NCI-H1092 treated with DMSO at 0.1 percent for 48 hours (cell line): ENCODE results near the gene TRIM37.
"Not testable (repeated sequence)": the region's sequence is repeated elsewhere in the genome, so short reads cannot be mapped to it uniquely, and the experiment has no call there.

Experiments
- DNase-seq: peaks from one replicate; lab custom pipeline; 2025; lab: John Stamatoyannopoulos, UW

The TRIM37 gene, protein sequence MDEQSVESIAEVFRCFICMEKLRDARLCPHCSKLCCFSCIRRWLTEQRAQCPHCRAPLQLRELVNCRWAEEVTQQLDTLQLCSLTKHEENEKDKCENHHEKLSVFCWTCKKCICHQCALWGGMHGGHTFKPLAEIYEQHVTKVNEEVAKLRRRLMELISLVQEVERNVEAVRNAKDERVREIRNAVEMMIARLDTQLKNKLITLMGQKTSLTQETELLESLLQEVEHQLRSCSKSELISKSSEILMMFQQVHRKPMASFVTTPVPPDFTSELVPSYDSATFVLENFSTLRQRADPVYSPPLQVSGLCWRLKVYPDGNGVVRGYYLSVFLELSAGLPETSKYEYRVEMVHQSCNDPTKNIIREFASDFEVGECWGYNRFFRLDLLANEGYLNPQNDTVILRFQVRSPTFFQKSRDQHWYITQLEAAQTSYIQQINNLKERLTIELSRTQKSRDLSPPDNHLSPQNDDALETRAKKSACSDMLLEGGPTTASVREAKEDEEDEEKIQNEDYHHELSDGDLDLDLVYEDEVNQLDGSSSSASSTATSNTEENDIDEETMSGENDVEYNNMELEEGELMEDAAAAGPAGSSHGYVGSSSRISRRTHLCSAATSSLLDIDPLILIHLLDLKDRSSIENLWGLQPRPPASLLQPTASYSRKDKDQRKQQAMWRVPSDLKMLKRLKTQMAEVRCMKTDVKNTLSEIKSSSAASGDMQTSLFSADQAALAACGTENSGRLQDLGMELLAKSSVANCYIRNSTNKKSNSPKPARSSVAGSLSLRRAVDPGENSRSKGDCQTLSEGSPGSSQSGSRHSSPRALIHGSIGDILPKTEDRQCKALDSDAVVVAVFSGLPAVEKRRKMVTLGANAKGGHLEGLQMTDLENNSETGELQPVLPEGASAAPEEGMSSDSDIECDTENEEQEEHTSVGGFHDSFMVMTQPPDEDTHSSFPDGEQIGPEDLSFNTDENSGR

DNA sequence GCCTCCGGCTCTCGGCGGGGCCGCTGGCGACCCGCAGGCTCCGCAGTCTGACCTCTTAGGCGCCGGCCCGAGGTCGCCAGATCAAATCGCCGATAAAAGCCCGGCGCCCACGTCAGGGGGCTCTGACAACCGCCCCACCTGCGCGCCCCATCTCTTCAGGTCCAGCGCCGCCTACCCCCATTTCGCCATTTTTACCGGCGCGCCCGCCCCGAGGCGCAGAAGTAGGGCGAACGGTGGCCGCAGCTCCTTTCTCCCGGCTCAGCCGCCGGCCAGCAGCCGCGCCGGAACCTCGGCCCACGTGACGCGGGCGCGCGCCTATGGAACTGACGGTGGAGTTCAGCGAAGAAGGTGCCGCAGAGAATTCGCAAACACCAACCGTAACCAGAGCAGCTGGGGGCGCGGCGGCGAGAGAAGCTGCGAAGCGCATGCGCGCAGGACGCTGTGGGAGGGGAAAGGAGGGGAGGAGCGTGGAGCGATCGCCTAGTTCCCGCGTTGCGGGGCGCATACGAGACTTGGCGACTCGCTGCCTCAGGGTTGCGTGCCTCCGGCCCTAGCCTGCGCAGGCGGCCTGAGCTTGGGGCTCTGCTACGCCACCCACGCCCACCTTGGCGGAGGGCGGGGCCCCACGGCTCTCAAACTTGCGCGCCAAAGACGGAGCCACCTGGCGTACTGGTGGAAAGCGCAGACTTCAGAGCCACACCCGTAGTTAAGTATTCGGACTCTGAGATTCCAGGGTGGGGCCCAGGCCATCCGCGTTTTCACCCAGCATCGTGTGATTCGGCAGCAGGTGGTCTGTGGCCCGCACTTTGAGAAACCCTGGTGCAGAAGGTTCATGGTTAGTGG, at the start of gene TRIM37:
TRIM37 (minus strand) TSS at position 418 of the 843 bp plus-strand sequence. CDS start 419 bp downstream, outside the sequence.
- DNase-seq = peak; percentile 98

DNA sequence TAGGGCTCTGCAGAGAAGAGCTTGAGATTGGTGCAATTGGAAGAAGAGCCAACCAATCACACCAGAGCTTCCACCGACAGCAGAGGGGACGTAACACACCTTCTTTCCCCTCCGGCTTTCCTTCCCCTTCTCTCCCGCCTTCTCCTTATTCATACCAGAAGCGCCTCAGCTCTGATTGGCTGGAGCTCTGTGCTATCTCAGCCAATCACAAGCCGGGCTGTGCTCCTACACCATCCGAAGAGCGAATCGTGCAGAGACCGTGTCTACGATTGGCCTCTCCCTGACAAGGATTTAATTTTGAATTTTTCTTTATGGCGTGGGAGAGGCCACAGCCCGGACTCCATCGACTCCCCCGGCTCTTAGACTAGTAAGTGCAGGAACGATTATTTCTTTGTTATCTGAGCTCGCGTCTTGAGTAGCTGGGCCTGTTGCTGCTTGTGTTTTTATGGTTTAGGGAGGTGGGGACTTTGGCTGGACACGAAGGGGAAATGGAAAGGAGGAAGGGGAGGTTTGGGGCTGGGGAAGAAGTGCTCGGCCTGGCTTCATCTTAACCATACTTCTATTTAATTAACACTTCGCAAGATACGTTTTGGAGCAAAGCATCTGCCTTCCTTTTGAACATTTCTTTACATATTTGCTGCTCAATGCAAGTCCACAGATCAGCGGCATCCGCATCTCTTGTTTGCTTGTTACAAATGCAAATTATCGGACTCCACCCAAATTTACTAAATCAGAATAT, 48.9 kb upstream of the TRIM37 start, which contains the start of gene PRR11:
PRR11 (plus strand) TSS at position 308 of the 739 bp plus-strand sequence. CDS start 14,007 bp downstream, outside the sequence.
- peak; percentile 100 for DNase-seq

DNA sequence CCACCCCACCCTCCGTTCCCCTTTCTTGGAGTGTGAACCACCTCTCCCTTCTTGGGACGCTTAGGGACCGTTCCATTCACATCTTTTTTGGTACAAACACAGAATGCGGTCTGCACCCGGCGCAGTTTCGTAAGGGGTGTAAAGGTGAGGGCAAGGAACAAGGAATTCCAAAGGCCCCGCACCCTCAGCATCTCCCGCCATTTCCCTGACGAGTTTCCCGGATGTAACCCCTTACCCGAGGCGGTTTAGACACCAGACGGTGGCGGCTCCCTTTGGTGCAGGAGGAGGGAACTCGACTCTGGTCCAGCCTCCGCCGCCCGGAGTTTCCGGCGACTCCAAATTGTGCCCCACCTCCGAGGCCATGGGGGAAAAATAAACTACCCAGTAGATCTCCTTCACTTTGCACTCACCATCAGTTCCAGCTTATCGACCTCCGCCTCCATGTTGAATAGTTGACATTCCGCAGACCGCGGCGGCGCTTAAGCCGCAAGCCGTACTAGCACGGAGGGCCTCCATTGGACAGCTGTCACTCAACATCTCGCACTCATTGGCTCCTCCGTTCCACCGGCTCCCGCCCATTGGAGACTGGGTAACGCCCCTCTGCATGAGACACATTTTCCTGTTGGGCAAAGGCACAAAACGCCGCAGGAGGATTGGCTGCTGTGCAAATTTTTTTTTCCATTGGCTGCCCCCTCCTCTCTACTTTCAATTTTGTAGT, 48.2 kb upstream of the TRIM37 start, which contains the start of gene SKA2:
SKA2 (minus strand) TSS at position 466 of the 718 bp plus-strand sequence; CDS start at position 443, 23 bp downstream.
- peak; percentile 100 for DNase-seq

DNA sequence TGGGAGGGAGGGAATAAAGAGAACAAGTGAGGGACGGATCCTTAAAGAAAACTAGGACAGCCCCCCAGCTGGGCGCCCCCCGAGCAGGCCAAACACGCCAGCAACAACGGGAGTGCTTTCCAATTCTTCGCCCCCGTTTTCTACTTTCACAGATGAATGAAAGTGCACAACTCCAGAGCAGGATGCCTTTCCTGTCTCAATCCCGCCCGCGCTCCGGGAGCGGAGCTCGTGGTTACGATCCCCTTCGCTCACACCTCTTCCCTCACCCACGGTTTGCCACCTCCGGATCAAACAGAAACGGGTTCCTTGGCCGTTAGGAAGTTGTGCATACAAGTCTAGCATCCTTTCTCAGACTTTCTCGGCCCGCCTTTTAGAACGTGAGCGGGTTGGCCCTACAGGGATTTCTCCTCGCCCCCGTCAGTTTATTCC, 47.6 kb upstream of the TRIM37 start:
- peak; percentile 72 for DNase-seq

DNA sequence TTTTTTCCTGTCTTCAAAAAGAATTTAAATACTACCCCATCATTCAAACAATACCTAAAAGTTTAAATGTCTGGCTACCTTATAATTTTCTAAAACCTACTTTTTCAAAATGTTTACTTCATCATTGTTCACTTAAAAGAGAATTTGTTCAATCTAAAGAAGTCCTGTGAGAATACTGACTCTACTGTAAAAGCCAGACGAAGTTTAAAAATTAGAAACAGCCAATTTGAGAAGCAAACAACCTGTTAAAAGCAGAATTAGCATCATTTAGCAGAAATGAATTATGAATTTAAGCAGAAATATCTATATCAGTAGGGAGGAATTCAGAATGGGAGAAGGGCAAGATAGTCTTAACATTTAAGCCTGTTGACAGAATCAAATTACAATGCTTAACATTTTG, 46.2 kb upstream of the TRIM37 start:
- DNase-seq = no peak

DNA sequence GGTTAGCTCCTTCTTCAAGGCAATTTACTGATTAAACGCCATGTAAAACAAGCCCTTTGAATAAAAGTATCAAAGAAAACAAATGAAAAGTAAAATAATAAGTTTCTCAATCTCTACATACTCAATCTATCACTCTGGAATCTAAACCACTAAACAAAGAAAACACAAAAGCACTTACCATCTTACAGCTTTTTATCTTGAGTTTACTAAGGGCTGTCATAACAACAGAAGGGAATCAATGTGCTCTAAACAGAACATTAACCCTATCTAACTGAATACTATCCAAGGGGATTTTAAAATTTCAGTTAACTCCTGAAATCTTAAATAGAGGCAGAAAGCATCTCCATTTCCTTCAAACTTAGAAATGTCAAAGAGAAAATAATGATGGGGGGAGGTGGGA, 44.9 kb upstream of the TRIM37 start:
- no peak for DNase-seq

DNA sequence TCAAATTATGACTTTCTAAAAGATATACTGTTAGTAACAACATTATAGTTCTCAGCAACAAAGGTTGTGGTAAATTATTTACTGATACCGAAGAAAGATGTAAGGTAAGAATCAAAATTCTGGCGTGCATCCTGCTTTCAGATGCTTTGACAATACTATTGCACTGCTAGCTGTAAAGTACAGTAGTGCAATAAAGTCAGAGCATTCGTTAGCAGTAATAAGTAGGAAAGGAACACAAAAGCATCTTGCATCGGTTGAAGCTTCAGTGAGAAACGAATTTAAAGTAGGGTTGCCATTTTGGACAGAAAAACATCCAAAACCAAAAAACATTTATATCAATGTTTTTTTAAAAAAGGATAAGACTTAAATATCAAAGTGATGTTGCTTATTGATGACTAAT, 44.3 kb upstream of the TRIM37 start:
- no peak for DNase-seq

DNA sequence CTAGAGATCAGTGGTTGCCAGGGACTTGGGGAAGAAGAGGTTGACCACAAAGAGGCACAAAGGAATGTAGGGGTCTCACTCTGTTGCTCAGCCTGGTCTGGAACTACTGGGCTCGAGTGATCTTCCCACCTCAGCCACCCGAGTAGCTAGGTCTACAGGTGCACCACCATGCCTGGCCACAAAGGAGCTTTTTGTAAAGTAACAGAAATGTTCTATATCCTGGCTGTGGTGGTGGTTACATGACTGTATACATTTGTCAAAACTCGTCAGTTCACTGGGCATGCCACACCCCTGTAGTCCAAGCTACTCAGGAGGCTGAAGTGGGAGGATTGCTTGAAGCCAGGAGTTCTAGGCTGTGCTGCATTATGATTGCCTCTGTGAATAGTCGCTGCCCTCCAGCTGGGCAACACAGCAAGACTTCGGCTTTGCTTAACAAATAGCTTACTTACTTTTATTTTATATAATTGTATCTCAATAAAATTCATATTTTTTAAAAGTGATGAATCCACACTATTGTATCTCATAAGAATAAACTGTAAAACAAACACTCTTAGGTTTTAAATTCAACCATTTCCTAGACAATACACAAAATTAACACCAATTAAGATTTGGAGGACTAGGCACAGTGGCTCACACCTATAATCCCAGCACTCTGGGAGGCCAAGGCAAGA, 43.3 kb upstream of the TRIM37 start:
- DNase-seq = no peak

DNA sequence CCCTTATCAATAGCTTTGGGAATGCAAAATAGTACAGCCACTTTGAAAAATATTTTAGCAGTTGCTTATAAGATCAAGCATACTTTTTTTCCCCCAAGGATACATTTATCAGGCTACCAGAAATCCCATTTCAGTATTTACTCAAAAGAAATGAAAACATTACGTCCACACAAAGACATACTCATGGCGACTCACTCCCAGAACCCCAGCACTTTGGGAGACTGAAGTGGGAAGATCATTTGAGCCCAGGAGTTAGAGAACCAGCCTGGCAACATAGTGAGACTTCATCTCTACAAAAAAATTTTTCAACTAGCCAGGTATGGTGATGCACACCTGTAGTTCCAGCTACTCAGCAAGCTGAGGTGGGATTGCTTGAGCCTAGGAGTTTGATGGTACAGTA, 42.4 kb upstream of the TRIM37 start:
- no peak for DNase-seq

DNA sequence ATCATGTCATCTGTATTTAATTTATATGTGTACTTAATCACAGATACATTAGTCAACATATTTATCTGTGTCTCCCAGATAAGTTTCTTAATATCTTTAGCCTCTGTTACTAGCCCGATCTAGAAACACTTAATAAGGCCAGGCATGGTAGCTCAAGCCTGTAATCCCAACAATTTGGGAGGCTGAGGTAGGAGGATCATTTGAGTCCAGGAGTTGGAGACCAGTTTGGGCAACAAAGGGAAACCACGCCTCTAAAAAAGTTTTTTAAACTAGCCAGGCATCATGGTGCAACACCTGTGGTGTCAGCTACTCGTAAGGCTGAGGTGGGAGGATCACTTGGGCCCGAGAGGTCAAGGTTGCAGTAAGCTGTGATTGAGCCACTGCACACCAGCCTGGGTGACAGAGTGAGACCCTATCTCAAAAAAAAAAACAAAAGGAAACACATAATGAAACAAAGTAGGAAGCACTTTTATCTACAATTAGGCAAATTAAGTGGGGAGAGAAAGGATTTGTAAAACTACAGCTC, 39.0 kb upstream of the TRIM37 start:
- DNase-seq = no peak

DNA sequence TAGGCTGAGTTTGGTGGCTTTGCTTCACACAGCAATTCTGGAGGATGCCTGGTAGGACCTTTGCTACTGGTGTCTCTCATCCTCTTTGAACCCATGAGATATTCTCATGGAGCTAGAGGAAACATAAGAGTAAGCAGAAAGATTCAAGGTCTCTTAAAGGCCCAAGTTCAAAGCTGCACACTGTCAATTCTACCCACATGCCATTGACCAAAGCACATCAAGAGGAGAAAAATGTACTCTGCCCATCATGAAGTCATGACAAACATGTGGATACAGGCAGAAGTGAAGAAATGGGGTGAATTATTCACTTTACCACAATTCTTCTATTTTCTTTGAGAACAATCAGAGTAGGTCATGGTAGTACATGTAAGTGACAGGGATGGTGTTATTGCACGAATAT, 35.2 kb upstream of the TRIM37 start:
- DNase-seq = no peak

DNA sequence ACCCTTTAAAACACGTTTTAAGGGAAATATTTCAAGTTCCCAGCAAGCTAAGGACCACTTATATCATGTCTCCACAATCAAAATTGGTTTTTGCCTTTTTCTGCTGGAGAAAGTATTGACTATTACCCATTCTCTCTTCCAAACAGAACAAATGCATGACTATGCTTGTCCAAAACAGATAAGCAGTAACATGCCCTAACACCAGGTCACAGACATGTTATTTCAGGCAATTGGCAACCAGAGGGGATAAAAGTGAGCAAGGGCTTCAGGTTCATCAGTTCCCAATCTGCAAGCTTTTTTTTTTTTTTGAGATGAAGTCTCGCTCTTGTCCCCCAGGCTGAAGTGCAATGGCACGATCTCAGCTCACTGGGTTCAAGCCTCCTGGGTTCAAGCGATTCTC, 33.3 kb upstream of the TRIM37 start:
- DNase-seq = no peak

DNA sequence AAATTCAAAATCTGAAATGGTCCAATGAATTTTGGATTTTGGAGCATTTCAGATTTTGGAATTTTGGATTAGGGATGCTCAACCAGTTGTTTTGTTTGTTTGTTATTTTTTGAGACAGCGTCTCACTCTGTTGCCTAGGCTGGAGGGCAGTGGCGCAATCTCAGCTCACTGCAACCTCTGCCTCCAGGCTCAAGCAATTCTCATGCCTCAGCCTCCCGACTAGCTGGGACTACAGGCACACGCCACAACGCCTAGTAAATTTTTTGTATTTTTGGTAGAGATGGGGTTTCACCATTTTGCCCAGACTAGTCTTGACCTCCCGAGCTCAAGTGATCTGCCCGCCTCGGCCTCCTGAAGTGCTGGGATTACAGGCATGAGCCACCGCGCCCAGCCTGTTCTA, 31.7 kb upstream of the TRIM37 start:
- DNase-seq = not testable (repeated sequence)

DNA sequence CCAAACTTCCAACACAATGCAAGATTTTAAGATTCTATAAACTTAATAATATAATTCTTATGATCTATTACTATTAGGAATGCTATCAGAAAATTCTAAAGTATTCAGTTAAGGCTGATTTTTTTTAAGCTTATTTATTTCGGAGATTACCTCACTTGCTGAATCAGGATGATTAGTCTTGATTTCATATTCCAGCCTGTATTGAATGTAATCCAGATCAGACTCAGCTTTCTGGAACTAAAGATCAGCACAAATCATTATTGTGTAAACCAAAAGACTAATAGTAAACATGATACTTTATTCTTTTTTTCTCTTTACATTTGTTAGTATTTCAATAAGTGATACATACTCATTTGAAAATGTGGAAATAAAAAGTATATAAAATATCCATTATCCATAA, 24.5 kb upstream of the TRIM37 start:
- no peak for DNase-seq

DNA sequence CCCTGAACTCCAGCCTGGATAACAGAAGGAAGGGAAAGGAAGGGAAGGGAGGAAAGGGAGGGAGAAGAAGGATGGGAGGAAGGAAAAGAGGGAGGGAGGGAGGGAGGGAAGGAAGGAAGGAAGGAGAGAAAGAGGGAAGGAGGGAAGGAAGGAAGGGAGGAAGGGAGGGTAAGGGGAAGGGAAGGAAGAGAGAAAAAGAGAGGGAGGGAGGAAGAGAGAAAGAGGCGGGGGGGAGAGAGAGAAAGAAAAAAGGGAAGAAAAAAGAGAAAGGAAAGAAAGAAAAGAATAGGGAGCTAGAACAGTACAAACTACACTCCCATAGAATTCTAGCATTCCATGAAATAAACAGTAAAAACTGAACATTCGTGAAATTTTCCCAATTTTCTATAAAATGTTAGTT, 23.1 kb upstream of the TRIM37 start:
- no peak for DNase-seq

DNA sequence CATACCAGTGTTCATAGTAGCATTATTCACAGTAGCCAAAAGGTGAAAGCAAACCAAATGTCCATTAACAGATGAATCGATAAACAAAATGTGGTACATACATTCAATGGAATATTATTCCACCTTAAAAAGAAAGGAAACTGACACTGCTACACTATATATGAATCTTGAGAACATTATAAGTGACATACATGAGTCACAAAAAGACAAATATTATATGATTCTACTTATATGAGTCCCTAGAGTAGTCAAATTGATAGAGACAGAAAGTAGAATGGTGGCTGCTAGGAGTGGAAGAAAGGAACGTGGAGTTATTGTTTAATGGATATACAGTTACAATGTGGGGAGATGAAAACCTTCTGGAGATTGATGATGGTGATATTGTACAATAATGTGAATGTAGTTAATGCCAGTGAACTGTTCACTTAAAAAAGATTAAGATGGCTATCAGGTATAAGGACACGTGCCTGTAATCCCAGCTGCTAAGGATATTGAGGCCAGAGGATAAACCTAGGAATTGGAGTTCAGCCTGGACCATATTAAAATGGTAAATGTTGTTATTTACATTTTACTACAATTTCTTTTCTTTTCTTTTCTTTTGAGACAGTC, 20.2 kb upstream of the TRIM37 start:
- no peak for DNase-seq

DNA sequence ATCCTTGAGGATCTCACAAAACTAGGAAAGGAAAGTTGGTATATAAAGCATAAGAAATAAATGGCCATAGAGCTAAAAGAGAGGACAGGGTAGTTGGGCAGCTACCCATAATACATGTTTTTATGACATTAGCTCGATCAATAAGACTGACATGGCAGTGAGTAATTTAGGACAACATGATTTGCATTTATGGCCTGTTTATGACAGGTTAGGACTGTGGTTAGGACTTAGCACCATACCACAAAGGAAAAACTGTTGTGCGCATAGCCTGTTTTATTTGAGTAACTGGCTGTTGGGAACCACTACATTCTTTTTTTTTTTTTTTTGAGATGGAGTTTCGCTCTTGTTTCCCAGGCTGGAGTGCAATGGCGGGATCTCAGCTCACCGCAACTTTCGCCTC, 18.0 kb upstream of the TRIM37 start:
- no peak for DNase-seq

DNA sequence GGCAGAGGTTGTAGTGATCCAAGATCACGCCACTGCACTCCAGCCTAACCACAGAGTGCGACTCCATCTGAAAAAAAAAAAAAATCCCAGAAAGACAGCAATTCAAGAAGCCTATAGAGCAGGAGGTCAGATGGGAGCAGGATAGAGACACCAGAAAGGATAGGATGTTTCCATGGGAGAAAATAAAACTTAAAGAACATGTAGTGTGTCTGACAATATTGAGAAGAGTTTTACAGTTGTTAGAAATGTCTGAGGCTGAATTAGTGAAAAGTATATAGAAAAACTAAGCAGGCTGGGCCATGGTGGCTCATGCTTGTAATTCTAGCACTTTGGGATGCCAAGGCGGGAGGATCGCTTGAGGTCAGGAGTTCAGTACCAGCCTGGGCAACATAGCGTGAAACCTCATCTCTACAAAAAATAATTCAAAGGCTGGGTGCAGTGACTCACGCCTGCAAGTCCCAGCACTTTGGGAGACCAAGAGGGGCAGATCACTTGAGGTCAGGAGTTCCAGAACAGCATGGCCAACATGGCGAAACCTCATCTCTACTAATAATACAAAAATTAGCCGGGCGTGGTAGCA, 15.3 kb upstream of the TRIM37 start:
- DNase-seq = no peak

DNA sequence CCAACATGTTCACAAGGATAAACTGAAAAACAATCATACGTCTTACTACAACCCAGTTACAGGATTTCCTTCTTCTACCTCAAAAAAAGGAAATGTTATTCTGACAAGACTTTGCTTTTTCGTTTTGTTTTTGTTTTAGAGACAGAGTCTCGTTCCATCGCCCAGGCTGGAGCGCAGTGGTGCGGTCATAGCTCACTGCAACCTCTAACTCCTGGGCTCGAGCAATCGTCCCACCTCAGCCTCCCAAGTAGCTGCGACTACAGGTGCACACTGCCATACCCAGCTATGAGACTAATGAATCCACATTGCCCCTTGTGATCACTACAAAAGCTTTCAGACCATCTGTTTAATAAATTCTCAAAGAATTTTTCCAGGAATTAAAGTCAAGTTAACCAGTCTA, 8.8 kb upstream of the TRIM37 start:
- no peak for DNase-seq
